ENCODE results near the gene PSMB9.
"Not testable (repeated sequence)": the region's sequence is repeated elsewhere in the genome, so short reads cannot be mapped to it uniquely, and the experiment has no call there.

PSMB9 gene

DNA sequence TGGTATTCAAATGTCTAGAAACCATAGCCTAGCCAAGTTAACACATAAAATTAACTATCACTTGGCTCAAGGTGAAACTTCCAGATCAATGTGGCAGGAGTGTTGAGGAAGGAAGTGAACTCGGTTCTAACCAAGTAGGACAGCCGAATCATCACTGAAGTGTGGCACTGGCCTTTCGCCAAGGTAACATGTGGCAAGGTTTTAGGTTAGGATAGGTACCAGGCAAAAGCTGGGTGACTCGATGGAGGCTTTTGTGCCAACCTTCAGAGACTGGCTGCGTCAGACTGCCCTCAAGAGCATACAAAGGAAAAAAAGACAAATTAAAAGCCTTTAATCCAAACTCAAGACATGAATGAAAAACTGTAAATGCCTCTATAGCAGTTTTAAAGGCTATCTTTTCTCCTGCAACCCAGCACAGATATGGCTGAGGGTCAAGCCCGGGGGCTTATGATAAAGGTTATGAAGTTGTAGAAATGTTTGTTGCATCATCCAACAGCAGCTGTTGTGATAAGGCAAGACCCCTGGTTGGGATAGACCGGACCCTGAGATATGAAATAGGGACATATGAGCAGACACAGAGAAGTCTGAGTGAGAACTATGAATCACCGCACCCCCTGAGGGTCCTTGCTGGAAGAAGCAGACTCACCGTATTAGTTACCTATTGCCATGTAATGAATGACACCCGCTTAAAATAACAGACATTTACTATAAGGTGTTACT, 11.9 kb downstream of the PSMB9 start:
- DNase-seq, result no peak

GRCh38 chr6:32867022-32867477, 13.1 kb downstream of the PSMB9 start:
- DNase-seq, result no peak

DNA sequence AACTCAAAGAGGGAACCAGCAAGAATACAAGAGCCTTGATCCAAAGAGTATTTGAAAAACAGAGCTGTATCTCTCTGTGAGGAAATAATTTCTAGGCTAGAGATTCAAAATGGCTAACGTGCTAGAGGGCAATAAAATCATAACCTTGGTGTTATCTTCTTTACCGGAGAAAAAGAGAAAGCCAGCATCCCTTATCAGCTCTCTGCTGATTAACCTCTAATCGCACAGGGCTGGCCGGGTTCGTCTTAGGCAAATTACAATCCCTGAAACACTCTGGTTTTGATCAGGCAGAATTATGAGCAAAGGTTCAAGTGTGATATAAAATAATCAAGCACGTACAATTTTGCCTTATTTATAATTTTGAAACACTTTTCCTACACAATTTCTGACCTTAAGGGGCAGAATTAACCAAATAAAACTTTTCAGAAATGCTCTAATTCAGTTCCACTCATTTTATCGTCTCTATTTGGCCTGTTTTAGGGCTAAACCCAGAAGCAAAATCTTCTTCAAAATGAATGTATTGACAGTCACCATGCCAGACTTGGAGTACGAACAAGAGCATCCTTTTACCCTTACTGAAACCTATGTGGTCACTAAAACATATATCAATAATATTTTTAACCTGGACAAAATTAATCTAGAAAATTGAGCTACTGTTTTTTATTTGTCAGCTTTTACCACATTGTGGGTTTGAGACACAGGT, 13.7 kb downstream of the PSMB9 start:
- no peak for DNase-seq

- DNase-seq, result peak; percentile 77
Observed at GRCh38 chr6:32868257-32868788, 14.3 kb downstream of the PSMB9 start.

DNA sequence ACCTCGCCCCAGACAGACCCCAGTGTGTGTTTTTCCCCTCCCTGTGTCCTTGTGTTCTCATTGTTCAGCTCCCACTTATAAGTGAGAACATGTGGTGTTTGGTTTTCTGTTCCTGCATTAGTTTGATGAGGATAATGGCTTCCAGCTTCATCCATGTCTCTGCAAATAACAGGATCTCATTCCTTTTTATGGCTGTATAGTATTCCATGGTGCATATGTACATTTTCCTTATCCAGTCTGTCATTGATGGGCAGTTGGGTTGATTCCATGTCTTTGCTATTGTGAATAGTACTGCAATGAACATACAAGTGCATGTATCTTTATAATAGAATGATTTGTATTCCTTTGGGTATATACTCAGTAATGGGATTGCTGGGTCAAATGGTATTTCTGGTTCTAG, 20.0 kb downstream of the PSMB9 start:
- not testable (repeated sequence) for DNase-seq

GRCh38 chr6:32876603-32877002, 22.6 kb downstream of the PSMB9 start:
- DNase-seq, result no peak

GRCh38 chr6:32879691-32880090, 25.7 kb downstream of the PSMB9 start:
- no peak for DNase-seq

DNA sequence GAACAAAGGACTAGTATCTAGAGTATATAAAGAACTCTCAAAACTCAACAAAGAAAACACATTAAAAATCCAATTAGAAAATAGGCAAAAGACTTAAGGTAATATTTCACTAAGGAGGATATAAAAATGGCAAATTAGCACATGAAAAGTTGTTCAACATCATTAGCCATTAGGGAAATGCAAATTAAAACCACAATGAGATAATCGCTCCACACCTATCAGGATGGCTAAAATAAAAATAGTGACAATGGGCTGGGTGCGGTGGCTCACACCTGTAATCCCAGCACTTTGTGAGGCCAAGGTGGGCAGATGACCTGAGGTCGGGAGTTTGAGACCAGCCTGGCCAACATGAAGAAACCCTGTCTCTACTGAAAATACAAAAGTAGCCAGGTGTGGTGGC, 27.0 kb downstream of the PSMB9 start:
- DNase-seq, result not testable (repeated sequence)

DNA sequence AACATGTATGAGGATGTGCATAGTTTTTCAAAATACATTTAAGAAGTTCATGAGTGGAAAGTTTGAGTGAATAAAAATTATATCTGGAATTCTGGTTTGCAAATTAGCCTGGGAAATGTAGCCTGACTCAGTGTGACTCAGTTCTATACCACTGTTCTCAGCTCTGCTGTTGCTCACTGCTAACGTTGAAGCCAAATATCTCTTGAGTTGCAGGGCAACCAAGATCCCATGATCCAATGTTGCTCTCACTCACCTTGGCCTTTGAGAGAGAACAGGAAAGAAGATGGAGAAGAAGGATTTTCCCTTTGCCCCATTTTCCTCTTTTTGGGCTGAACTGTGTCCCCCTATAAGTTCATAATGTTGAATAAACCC, 28.9 kb downstream of the PSMB9 start:
- peak; percentile 43 for DNase-seq

DNA sequence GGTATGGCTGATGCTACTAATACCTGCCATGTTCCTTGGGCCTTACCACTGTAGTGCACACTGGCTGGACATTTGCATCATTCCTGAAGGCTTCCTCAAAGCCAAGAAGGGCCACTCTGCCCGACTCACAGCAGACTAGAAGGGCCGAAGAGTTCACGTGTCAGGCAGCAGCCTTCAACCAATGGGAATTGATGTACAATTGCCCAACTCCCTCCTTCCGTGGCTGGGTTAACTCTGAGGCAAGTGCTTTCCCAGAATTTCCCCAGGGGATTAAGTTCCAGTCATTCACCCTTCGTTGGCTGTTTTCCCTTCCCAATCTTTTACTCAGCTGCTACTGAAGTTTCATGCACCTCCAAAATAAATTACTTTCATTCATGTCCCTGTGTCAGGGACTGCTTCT, 29.8 kb downstream of the PSMB9 start:
- DNase-seq, result peak; percentile 53

- peak; percentile 68 for DNase-seq
Observed at GRCh38 chr6:32885698-32886286, 31.8 kb downstream of the PSMB9 start.

DNA sequence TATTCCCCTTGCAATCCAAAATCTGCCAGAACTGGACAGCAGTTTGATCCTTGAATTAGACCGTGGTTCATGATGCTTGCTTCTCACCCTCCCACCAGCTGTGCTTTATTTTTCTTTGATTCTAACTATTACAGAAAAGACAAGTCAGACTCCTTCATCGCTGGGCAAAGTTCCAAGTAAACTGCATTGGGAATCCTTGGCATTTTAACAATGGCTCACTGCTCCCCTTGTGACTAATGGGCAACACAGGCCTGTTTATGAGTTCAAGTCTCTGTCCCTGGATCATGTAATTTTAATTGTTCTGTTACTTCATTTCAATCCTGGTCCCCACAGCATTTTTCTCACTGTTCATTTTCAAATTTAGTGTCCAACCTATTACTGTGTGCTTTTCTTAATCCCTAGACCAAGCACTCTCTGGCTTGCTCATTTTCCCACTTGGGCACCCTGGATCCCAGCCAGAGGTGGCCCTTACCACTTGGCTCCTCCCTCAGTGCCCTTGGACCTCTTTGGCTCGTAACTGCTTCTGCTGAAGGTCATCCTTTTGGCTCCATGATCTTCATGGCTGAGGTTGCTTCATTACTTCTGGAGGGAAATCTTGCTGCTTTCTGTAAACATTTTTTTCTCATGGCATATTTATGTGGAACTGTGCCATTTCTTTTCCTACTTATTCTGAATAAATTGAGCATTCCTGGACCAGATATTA, 32.8 kb downstream of the PSMB9 start:
- DNase-seq, result peak; percentile 94

DNA sequence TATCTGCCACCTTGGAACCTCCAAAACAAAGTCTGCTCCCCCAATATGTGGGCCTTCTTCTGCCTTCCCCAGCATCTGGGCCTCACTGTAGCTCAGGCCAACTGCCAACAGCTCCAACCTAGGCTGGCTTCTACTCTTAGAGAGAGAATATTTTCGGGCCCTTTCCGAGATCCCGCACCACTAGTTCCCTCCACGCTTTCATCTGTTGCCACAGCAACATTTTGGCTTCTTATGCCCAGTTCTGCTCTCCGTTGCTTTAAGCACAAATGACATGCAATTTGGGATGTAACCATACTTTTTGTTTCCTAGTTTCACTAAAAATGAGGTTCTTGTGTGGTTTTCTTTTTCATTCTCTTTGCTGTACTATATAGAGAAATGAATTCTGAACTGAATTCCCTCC, 33.6 kb downstream of the PSMB9 start:
- no peak for DNase-seq

GRCh38 chr6:32888576-32888975, 34.6 kb downstream of the PSMB9 start:
- no peak for DNase-seq

DNA sequence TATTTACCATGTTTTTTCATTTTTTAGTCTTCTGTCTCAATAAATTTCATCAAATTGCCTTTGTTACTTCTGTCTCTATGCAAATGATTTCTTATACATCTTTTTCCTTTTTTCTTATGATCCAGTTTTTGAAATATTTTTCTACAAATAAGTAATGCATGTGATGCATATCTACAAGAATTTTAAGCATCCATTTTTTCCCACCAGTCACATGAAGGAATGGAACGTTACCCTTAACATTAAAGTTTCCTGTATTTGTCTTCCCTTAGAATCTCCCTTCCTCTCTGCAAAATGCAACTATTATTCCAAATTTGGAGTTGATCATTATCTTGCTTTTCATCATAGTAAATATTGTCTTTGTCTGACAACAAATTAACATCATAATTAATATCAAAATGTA, 35.5 kb downstream of the PSMB9 start:
- no peak for DNase-seq

DNA sequence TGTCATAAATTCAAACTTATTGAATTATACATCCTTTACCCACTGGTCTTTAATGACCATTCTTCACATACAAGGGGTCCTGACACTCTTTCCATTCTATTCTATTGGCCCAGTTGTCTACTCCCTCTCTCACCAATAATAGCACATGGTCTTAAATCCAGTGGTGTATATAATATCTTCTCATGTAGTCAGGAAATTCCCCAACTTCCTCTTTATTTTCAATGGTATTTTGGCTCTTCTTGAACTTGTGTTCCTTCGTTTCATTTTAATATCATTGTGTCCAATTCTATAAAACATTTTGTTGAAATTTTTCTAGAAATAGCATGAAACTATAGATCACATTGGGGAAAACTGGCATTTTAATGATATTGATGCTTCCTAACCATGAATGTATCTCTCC, 36.8 kb downstream of the PSMB9 start:
- DNase-seq, result no peak

DNA sequence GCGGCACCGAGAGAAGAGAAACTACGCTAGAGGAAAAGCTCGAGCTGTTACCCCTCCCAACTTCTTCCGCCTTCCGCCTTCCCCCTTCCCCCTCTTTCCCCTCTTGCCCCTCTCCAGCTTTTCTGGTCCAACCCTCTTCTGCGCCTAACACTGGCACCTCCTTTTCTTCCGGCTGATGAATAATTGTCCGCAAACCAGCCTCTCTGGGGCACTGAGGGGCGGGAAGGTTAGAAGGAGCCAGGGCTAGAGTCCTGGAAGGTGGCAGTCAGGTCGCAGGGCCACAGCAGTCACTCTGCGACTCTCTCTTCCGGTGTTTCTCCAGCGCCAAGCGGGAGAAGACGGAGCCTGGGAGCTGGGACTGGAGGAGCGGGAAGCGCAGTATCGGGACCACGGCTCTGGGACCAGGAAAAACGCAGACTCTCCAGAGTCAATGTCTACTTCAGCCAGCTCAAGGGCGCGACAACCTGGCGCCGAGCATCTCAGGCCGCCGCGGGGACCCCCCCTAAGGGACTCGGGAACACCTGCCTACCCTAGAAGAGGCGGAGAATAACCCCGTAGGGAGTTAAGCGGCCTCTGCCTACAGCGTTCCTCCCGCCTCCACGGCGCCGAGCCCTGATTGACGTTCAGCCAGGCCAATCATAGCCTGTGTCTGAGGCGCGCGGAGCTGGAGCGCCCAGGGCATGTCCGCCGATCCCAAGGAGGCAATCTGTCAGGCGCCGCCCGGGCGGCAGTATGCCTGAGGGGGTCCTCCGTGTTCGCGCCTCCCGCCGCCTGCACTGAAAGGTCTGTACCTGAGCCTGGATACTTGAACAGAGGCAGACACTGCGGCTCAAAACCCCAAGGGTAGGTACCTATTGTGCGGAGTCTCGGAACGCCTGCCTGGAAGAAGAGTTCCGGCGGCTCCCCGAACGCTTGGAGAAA, 40.4 kb downstream of the PSMB9 start:
- DNase-seq, result peak; percentile 91

DNA sequence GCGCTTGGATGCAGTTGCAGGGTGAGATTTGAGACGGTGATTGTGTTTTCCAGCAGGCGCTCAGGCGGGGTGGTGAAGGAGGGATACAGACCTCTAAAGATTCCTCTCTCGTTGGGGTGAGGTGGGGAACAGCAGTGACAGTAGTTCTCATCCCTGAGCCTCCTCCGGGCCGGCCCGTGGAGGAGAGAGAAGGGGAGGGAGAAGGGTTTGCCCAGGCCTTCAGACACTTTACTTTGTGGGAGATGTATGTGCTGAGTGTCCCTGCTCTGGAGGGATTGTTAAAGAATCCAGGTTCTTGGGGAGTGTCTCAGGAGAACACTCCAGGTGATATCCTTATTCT, 41.0 kb downstream of the PSMB9 start:
- DNase-seq, result no peak

DNA sequence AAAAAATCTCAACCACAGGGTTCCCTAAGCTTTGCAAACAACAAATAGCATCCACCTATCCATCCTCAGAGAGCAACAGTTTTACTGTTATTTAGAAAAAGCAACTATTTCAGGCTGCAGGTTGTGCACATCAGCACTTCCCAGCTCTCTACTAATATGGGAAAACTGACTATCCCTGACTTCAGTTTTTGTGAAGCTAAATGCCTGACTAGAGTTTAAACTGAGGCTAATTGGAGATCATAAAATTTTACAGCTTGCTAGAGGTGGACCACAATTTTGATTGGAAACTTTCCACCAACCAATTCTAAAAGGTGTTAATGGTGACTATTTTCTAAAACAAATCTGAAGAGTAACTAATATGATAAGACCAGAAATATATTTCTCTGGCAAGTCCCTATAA, 50.0 kb downstream of the PSMB9 start:
- no peak for DNase-seq

GRCh38 chr6:32905078-32905477, 51.1 kb downstream of the PSMB9 start:
- DNase-seq, result no peak

- DNase-seq, result peak; percentile 76
Observed at GRCh38 chr6:32906539-32906938, 52.5 kb downstream of the PSMB9 start.

- no peak for DNase-seq
Observed at GRCh38 chr6:32908897-32909296, 54.9 kb downstream of the PSMB9 start.

All from EL (cell line).